Measurements from ENCODE around the gene FAF2. TPM values are rescaled to one million over a fixed set of nuclear protein-coding genes. Genes with fewer than 3 reads are reported as not detected.

The FAF2 gene
- total and polyA plus RNA-seq, 2 donors (not counting 3 experiments of a cell fraction or from before 2014, with no cell fraction given): 27.9 to 43.5 TPM

DNA sequence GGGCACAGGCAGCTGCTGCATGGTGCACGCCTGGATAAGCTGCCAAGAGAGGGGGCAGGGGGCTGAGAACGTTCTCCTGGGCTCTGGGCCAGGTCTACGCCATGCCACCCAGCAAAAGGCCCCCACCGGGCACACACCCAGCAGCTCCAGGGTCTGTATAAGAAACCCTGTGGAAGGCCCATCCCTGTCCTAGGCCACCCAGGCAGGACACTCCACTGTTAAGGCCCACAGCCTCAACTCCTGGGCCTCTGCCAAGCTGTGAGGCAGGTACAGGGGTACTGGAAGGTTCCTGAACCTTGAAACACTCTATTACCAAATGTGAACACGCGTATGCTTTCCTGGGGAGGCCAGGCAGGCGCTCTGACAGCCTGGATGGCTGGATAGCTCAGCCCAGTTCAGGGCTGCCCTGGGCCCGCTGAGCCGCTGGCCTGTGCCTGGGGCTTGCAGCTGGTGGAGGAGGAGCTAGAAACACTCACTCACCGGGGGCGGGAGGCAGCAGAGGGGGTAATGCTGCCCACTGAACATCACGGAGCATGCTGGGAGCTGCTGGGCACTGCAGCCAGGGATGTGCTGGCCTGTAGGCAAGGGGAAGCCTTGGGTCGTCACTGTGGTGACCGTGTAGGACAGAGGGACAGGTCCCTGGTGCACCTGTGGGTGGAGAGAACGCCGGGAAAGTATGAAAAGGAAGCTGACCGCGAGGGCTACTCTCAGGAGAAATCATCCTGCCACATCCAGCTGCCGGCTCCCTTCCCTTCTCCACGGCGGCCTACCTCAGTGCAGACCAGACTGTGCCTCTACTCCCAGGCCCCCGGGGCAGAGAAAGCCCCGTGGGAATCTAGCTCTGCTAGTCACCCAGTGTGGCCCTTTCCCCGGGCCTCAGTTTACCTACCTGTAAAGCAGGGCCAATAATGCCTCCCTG is 83.1 kb downstream of the FAF2 start:
- Histone ChIP-seq H4K20me1 (replicated peaks; ENCODE audit: control insufficient read depth, extremely low read depth, insufficient read depth, low read length) (no peaks in the 10 kb centered on the region), H3K4me1 (ENCODE audit: control insufficient read depth, extremely low read depth, insufficient read depth, low read length) (peaks cover 28% of the 10 kb centered on the region), H3K9ac (replicated peaks; ENCODE audit: extremely low read depth, insufficient read depth, low read length) (no peak overlapping the region), H3K27me3 (ENCODE audit: control insufficient read depth in 2 of 2, insufficient read depth in 2 of 2, low read length in 2 of 2) (no peaks in the 10 kb centered on the region), H2AFZ (ENCODE audit: low read depth, low read length) (no peak overlapping the region), H3K9me3 (replicated peaks; ENCODE audit: control insufficient read depth, insufficient read depth, low read length) (no peaks in the 10 kb centered on the region), H3K27ac (ENCODE audit: insufficient read depth, low read depth, low read length) (no peak overlapping the region), H3K4me3 (replicated peaks in 1 of 3; ENCODE audit: insufficient read depth in 1 of 3, low read depth in 1 of 3, low read length in 3 of 3) (no peak overlapping the region), H3K9me1 (replicated peaks; ENCODE audit: control insufficient read depth, extremely low read depth, insufficient read depth, low read length) (no peaks in the 10 kb centered on the region), H3K4me2 (ENCODE audit: insufficient read depth, low read length) (no peak overlapping the region), H3K79me2 (ENCODE audit: control insufficient read depth, insufficient read depth, low read length) (peaks cover 31% of the 10 kb centered on the region), H3K36me3 (ENCODE audit: control insufficient read depth in 2 of 2, extremely low read depth in 1 of 2, insufficient read depth in 2 of 2, low read length in 2 of 2) (peaks cover 9 to 43% of the 10 kb centered on the region in 2 experiments)
- CTCF ChIA-PET: interaction anchor here (1.1 kb wide), 1 partner anchor 16 kb away, joined by 3 read pairs; no protein-coding TSS in a partner anchor
- FAIRE-seq (no peak), DNase-seq (ENCODE audit: low read depth, low spot score) (no peak)
- POLR2A ChIA-PET: no interaction called here
- TF ChIP-seq EZH2 (IDR thresholded peaks at IDR 0.05; ENCODE audit: borderline replicate concordance, low read depth, low read length, severe bottlenecking) (no peak), MAX (IDR thresholded peaks at IDR 0.05; ENCODE audit: insufficient read depth, insufficient read length) (no peak), JUN (IDR thresholded peaks at IDR 0.05; ENCODE audit: borderline replicate concordance, insufficient read depth, insufficient read length, low read depth) (no peak), POLR2A (IDR thresholded peaks at IDR 0.05; ENCODE audit: low read depth, low read length) (no peak)
- TF ChIP-seq, protein P1, sequence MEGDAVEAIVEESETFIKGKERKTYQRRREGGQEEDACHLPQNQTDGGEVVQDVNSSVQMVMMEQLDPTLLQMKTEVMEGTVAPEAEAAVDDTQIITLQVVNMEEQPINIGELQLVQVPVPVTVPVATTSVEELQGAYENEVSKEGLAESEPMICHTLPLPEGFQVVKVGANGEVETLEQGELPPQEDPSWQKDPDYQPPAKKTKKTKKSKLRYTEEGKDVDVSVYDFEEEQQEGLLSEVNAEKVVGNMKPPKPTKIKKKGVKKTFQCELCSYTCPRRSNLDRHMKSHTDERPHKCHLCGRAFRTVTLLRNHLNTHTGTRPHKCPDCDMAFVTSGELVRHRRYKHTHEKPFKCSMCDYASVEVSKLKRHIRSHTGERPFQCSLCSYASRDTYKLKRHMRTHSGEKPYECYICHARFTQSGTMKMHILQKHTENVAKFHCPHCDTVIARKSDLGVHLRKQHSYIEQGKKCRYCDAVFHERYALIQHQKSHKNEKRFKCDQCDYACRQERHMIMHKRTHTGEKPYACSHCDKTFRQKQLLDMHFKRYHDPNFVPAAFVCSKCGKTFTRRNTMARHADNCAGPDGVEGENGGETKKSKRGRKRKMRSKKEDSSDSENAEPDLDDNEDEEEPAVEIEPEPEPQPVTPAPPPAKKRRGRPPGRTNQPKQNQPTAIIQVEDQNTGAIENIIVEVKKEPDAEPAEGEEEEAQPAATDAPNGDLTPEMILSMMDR (IDR thresholded peaks at IDR 0.05; ENCODE audit: extremely low read depth in 1 of 2, insufficient read depth in 1 of 2, low read depth in 1 of 2, low read length in 2 of 2): no peak
- intact Hi-C loops (cut with micrococcal nuclease): loop anchor here (10.0 kb wide), 2 partner anchors 464 to 964 kb away; partner anchors contain the start of gene PDLIM7
- dilution Hi-C loops (cut with MboI; ENCODE audit: extremely low pct_ligation_motif_present, low sequenced_read_pairs): no loop called here
- no TSS peak for BruUV-seq (replicated peaks)

Data from endothelial cell of umbilical vein (primary cell).